NT2/D1 (cell line): ENCODE results near the gene SNRNP70.

ENCODE experiments used
- DNase-seq: peaks from one replicate; pipeline ENCODE4 v3.0.0-alpha.2; 2011; ENCODE audit warnings: low read depth, low spot score
- H3K27me3 ChIP-seq: 2 replicates; pipeline ENCODE4 v1.6.0; 2011; ENCODE audit warnings: mild to moderate bottlenecking; ENCODE audit not compliant: insufficient read length, insufficient read depth
- H3K36me3 ChIP-seq: 2 replicates; pipeline ENCODE4 v1.6.1; 2011; ENCODE audit warnings: mild to moderate bottlenecking, low read length, mixed read lengths; ENCODE audit not compliant: insufficient read depth, insufficient read length
- H3K4me1 ChIP-seq: 2 replicates; pipeline ENCODE4 v1.5.1; 2011; ENCODE audit not compliant: insufficient read depth, insufficient read length
- H3K4me3 ChIP-seq: 2 replicates; pipeline ENCODE4 v1.5.1; 2011; ENCODE audit warnings: low read depth; ENCODE audit not compliant: insufficient read length
- H3K9ac ChIP-seq: 2 replicates; pipeline ENCODE4 v1.6.0; 2011; ENCODE audit warnings: low read depth; ENCODE audit not compliant: insufficient read length
- H3K9me3 ChIP-seq: 2 replicates; pipeline ENCODE4 v1.5.1; 2011; ENCODE audit warnings: mild to moderate bottlenecking, low read length; ENCODE audit not compliant: insufficient read depth
- SUZ12 ChIP-seq: IDR thresholded peaks from 2 replicates; pipeline ENCODE4 v1.6.1; 2011; ENCODE audit not compliant: insufficient read length, insufficient read depth; ENCODE audit errors: extremely low read depth
- YY1 ChIP-seq: IDR thresholded peaks from 2 replicates; pipeline ENCODE4 v1.6.1; 2011; ENCODE audit not compliant: insufficient read length, insufficient read depth
- ZNF274 ChIP-seq: IDR thresholded peaks from 2 replicates; pipeline ENCODE4 v1.6.1; 2011; ENCODE audit warnings: mild to moderate bottlenecking, low read depth, low read length

Gene SNRNP70

GRCh38 chr19:49151267-49152118, 66.2 kb downstream of the SNRNP70 start:
- Histone ChIP-seq H3K4me1 (peaks cover 14% of the 10 kb centered on the region), H3K9me3 (no peaks in the 10 kb centered on the region), H3K9ac (no peak overlapping the region), H3K27me3 (peaks cover 20% of the 10 kb centered on the region), H3K36me3 (no peaks in the 10 kb centered on the region), H3K4me3 (peak overlapping the region; percentile 78)
- DNase-seq, result no peak
- TF ChIP-seq SUZ12 (no peak), ZNF274 (no peak), YY1 (no peak)

- H3K36me3 ChIP-seq, result no peaks in the 10 kb centered on the region
- no peak for DNase-seq
- peaks cover 20% of the 10 kb centered on the region for H3K27me3 ChIP-seq
- TF ChIP-seq ZNF274 (no peak), SUZ12 (no peak), YY1 (no peak)
- H3K4me3 ChIP-seq, result no peak overlapping the region
- H3K4me1 ChIP-seq, result peaks cover 14% of the 10 kb centered on the region
- no peaks in the 10 kb centered on the region for H3K9me3 ChIP-seq
- no peak overlapping the region for H3K9ac ChIP-seq
These were observed 66.9 kb downstream of the SNRNP70 start for GRCh38 chr19:49152119-49152550.

- Histone ChIP-seq H3K36me3 (no peaks in the 10 kb centered on the region), H3K9ac (no peak overlapping the region), H3K9me3 (no peaks in the 10 kb centered on the region), H3K4me3 (no peak overlapping the region), H3K27me3 (peaks cover 22% of the 10 kb centered on the region), H3K4me1 (peaks cover 12% of the 10 kb centered on the region)
- no peak for DNase-seq
- TF ChIP-seq ZNF274 (no peak), SUZ12 (no peak), YY1 (no peak)
These were observed 68.0 kb downstream of the SNRNP70 start for GRCh38 chr19:49153167-49153809.

GRCh38 chr19:49154279-49154678, 69.0 kb downstream of the SNRNP70 start:
- TF ChIP-seq YY1 (no peak), SUZ12 (no peak), ZNF274 (no peak)
- no peak for DNase-seq
- peaks cover 22% of the 10 kb centered on the region for H3K27me3 ChIP-seq
- no peak overlapping the region for H3K9ac ChIP-seq
- H3K4me3 ChIP-seq, result no peak overlapping the region
- no peaks in the 10 kb centered on the region for H3K36me3 ChIP-seq
- H3K9me3 ChIP-seq, result no peaks in the 10 kb centered on the region
- H3K4me1 ChIP-seq, result peaks cover 9% of the 10 kb centered on the region

- Histone ChIP-seq H3K4me3 (no peak within 1 kb of the TSS), H3K9me3 (no peaks in the 10 kb centered on the region), H3K27me3 (peaks cover 22% of the 10 kb centered on the region), H3K4me1 (peaks cover 6% of the 10 kb centered on the region), H3K9ac (no peak within 1 kb of the TSS), H3K36me3 (no peaks in the 10 kb centered on the region)
- no peak for DNase-seq
- TF ChIP-seq YY1 (no peak), SUZ12 (no peak), ZNF274 (no peak)
These were observed 70.0 kb downstream of the SNRNP70 start, which contains the start of gene HRC for GRCh38 chr19:49155005-49155819. Gene HRC, minus strand, starts transcription at chr19:49155396. Its CDS starts 159 bp downstream, at chr19:49155237.

GRCh38 chr19:49155820-49156346, 70.6 kb downstream of the SNRNP70 start:
- H3K27me3 ChIP-seq, result peaks cover 22% of the 10 kb centered on the region
- H3K36me3 ChIP-seq, result no peaks in the 10 kb centered on the region
- TF ChIP-seq ZNF274 (no peak), YY1 (no peak), SUZ12 (no peak)
- H3K9ac ChIP-seq, result no peak overlapping the region
- H3K9me3 ChIP-seq, result no peaks in the 10 kb centered on the region
- no peak overlapping the region for H3K4me3 ChIP-seq
- DNase-seq, result no peak
- peaks cover 6% of the 10 kb centered on the region for H3K4me1 ChIP-seq
